KMS-11 (cell line): ENCODE data around the gene CDC37.

Experiments used
- H2AFZ ChIP-seq: fragments of 200-600 bp; sonication (generic); 2 replicates; pipeline ENCODE4 v1.6.1; 2016; ENCODE audit warnings: antibody characterized with exemption, mixed run types, low read depth
- H3K27ac ChIP-seq: fragments of 200-600 bp; sonication (generic); 2 replicates; pipeline ENCODE4 v1.6.1; 2016; ENCODE audit warnings: mild to moderate bottlenecking, mixed run types
- H3K27me3 ChIP-seq: fragments of 200-600 bp; sonication (generic); 2 replicates; pipeline ENCODE4 v1.6.1; 2017; ENCODE audit warnings: mild to moderate bottlenecking, low read depth, mixed run types, moderate library complexity; ENCODE audit not compliant: insufficient read depth
- H3K36me3 ChIP-seq: fragments of 200-600 bp; sonication (generic); 2 replicates; pipeline ENCODE4 v1.6.1; 2017; ENCODE audit warnings: mild to moderate bottlenecking, mixed run types; ENCODE audit not compliant: insufficient read depth
- H3K4me1 ChIP-seq: fragments of 200-600 bp; sonication (generic); 2 replicates; pipeline ENCODE4 v1.6.1; 2016; ENCODE audit warnings: mild to moderate bottlenecking, low read depth, mixed run types; ENCODE audit not compliant: poor library complexity, severe bottlenecking
- H3K4me2 ChIP-seq: fragments of 200-600 bp; sonication (generic); 2 replicates; pipeline ENCODE4 v1.7.0; 2016; ENCODE audit warnings: mild to moderate bottlenecking, mixed run types
- H3K4me3 ChIP-seq: fragments of 200-600 bp; sonication (generic); IDR thresholded peaks from 2 replicates; pipeline ENCODE4 v1.6.1; 2017; ENCODE audit warnings: low read depth, low read length, mixed read lengths; ENCODE audit not compliant: insufficient read depth
- H3K79me2 ChIP-seq: fragments of 200-600 bp; sonication (generic); 2 replicates; pipeline ENCODE4 v1.6.1; 2016; ENCODE audit warnings: low read depth, mixed run types; ENCODE audit not compliant: insufficient read depth
- H3K9ac ChIP-seq: fragments of 200-600 bp; sonication (generic); 2 replicates; pipeline ENCODE4 v1.6.1; 2016; ENCODE audit warnings: mild to moderate bottlenecking, mixed run types
- H4K20me1 ChIP-seq: fragments of 200-600 bp; sonication (generic); 2 replicates; pipeline ENCODE4 v1.6.1; 2016; ENCODE audit warnings: mild to moderate bottlenecking, mixed run types; ENCODE audit not compliant: insufficient read depth
- CTCF ChIP-seq: fragments of 200-600 bp; sonication (generic); conservative IDR thresholded peaks from 2 replicates; pipeline ENCODE4 v1.6.1; 2017; ENCODE audit warnings: low read depth, mild to moderate bottlenecking, antibody characterized with exemption, low read length, moderate library complexity, mixed read lengths

The CDC37 gene

GRCh38 chr19:10418485-10419199, 15.3 kb upstream of the CDC37 start:
- Histone ChIP-seq H3K27me3 (no peaks in the 10 kb centered on the region; the same call in 1 of the 2 replicates), H3K27ac (no peak overlapping the region; the same call in 1 of the 2 replicates), H3K9ac (peak overlapping the region; percentile 96; the same call in 1 of the 2 replicates), H2AFZ (no peak overlapping the region), H3K79me2 (peaks cover 16% of the 10 kb centered on the region; the same call in 1 of the 2 replicates), H3K4me3 (no peak overlapping the region), H3K36me3 (no peaks in the 10 kb centered on the region), H3K4me2 (peak overlapping the region; percentile 93), H4K20me1 (no peaks in the 10 kb centered on the region), H3K4me1 (peaks cover 59% of the 10 kb centered on the region)
- TF ChIP-seq CTCF = peak; percentile 24; the same call in 1 of the 2 replicates

GRCh38 chr19:10418235-10418484, 14.8 kb upstream of the CDC37 start:
- Histone ChIP-seq H3K27me3 (no peaks in the 10 kb centered on the region; the same call in 1 of the 2 replicates), H3K4me3 (no peak overlapping the region), H3K27ac (no peak overlapping the region), H3K4me2 (peak overlapping the region; percentile 93), H4K20me1 (no peaks in the 10 kb centered on the region), H3K9ac (no peak overlapping the region; the same call in 1 of the 2 replicates), H2AFZ (no peak overlapping the region), H3K79me2 (peaks cover 16% of the 10 kb centered on the region; the same call in 1 of the 2 replicates), H3K36me3 (no peaks in the 10 kb centered on the region), H3K4me1 (peaks cover 59% of the 10 kb centered on the region)
- no peak for TF ChIP-seq CTCF

GRCh38 chr19:10417541-10418234, 14.3 kb upstream of the CDC37 start:
- H2AFZ ChIP-seq = no peak overlapping the region
- no peaks in the 10 kb centered on the region for H4K20me1 ChIP-seq
- H3K36me3 ChIP-seq = no peaks in the 10 kb centered on the region
- no peak overlapping the region for H3K4me3 ChIP-seq
- TF ChIP-seq CTCF = no peak
- no peak overlapping the region for H3K9ac ChIP-seq
- H3K4me1 ChIP-seq = peaks cover 61% of the 10 kb centered on the region
- H3K27ac ChIP-seq = no peak overlapping the region
- H3K79me2 ChIP-seq = peaks cover 16% of the 10 kb centered on the region; the same call in 1 of the 2 replicates
- H3K4me2 ChIP-seq = peak overlapping the region; percentile 93; the same call in 1 of the 2 replicates
- no peaks in the 10 kb centered on the region; the same call in 1 of the 2 replicates for H3K27me3 ChIP-seq

GRCh38 chr19:10416380-10417257, 13.3 kb upstream of the CDC37 start:
- Histone ChIP-seq H3K27me3 (no peaks in the 10 kb centered on the region; the same call in 1 of the 2 replicates), H3K4me1 (peaks cover 63% of the 10 kb centered on the region), H3K9ac (peak overlapping the region; percentile 75), H3K27ac (peak overlapping the region; percentile 78), H3K4me3 (no peak overlapping the region), H4K20me1 (no peaks in the 10 kb centered on the region), H3K79me2 (peaks cover 11% of the 10 kb centered on the region; the same call in 1 of the 2 replicates), H3K36me3 (no peaks in the 10 kb centered on the region), H3K4me2 (peak overlapping the region; percentile 61), H2AFZ (peak overlapping the region; percentile 47; the same call in 1 of the 2 replicates)
- peak; percentile 99 for TF ChIP-seq CTCF
